ENCODE results near the gene IPMK.

- TF ChIP-seq CTCF (IDR thresholded peaks at IDR 0.05) = no peak
- TF ChIP-seq POLR2AphosphoS5 (IDR thresholded peaks at IDR 0.05) = no peak
- no peak for TF ChIP-seq POLR2A (IDR thresholded peaks at IDR 0.05)
- no peak for TF ChIP-seq EP300 (IDR thresholded peaks at IDR 0.05; ENCODE audit: low read depth)
These were observed 57.5 kb downstream of the IPMK start for GRCh38 chr10:58210160-58210559.

Measured in transverse colon (tissue), 4 donors.